ENCODE measurements around the gene CDH4. TPM values are rescaled to one million over a fixed set of nuclear protein-coding genes. Genes with fewer than 3 reads are reported as not detected.

Gene CDH4
- total RNA-seq, 6 donors from 2014 or later: 0.20 to 1.0 (median 0.40) TPM; not detected in 1

DNA sequence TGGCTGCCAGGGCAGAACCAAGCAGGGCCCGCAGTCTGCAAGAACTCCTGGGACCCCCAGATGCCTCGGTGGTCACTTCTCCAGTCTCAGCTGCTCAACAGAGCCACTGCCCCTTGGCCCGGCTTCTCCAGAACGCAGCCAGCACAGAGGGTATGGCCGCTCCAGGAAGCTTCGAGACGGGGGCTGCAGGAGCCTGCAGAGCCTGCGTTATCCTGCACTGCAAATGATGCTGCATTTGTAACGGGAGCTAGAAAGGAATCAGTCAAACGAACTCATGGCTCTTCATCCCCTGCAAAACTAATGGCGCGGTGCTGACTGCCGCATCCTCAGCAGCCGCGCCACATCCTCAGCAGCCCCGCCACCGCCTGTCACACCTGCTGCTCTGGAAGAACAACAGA is 558.7 kb downstream of the CDH4 start:
- Histone ChIP-seq H3K9me3 (no peaks in the 10 kb centered on the region), H3K27me3 (no peaks in the 10 kb centered on the region), H3K4me3 (no peak overlapping the region), H3K4me1 (peaks cover 0 to 5% (median 0%) of the 10 kb centered on the region in 4 donors), H3K27ac (no peak overlapping the region), H3K36me3 (no peaks in the 10 kb centered on the region)
- no peak for DNase-seq
- 77 to 78% methylated on average over 12 to 17 of the region's 17 CpGs for WGBS, 2 donors
- no peak for ATAC-seq (ENCODE audit: low FRiP score in 2 of 2)
- TF ChIP-seq POLR2AphosphoS5 (IDR thresholded peaks at IDR 0.05): no peak
- TF ChIP-seq EP300 (IDR thresholded peaks at IDR 0.05): no peak
- TF ChIP-seq, protein P1, sequence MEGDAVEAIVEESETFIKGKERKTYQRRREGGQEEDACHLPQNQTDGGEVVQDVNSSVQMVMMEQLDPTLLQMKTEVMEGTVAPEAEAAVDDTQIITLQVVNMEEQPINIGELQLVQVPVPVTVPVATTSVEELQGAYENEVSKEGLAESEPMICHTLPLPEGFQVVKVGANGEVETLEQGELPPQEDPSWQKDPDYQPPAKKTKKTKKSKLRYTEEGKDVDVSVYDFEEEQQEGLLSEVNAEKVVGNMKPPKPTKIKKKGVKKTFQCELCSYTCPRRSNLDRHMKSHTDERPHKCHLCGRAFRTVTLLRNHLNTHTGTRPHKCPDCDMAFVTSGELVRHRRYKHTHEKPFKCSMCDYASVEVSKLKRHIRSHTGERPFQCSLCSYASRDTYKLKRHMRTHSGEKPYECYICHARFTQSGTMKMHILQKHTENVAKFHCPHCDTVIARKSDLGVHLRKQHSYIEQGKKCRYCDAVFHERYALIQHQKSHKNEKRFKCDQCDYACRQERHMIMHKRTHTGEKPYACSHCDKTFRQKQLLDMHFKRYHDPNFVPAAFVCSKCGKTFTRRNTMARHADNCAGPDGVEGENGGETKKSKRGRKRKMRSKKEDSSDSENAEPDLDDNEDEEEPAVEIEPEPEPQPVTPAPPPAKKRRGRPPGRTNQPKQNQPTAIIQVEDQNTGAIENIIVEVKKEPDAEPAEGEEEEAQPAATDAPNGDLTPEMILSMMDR (IDR thresholded peaks at IDR 0.05): no peak
- no peak for TF ChIP-seq POLR2A (IDR thresholded peaks at IDR 0.05)

DNA sequence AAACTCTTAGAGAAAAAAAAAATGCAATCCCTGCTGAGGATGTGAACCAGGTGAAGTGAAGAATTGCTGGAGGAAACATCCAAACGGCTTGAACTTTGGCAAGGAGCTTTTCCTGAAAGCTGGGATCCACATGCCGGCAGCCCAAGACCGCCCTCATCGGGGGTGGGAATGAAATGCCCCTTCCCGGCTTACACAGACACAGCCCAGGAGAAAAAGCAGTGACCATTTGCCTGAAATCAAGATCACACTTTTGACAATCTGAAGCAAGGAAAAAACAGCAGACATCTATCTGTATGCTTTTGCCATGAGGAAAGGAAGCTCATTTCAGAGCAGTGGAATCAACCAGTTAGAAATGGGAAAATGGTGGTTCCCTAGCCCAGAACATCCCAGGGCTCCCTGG is 559.1 kb downstream of the CDH4 start:
- WGBS, 2 donors: 46 to 59% methylated on average over 5 of the region's 5 CpGs
- no peak overlapping the region for H3K4me3 ChIP-seq

DNA sequence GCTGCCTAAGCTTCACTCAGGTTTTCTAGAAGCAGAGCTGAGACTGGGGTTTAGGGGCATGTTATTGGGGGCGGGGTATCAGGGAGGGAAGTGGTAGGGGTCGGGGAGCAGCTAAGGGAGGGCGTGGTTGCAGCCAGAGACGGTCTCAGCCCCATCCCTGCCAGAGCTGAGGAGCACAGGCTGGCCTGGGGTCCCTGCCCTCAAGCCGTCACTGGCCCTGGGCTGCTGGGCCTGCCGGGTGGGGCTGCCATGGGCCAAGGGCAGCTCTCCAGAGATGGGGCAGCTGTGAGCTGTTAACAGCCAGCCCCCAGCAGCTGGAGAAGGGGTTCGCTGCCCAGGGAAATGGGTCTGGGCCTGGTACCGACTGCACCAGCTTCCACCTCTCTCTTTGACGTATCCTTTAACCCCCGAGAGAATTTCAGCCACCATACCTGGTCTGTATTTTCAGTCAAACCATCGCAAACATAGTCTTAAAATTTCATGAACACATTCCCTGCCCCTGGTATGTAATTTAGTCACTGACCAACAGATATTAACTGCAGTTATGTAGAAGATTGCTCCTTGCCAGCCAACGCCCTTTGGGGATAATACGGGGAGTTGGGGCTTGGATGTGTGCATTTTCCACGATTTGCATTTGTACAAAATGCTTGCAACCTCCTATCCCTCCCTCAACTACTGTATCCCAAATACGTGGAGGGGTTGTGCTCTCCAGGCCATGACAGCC is 560.2 kb downstream of the CDH4 start:
- no peak for TF ChIP-seq POLR2A (IDR thresholded peaks at IDR 0.05)
- DNase-seq: no peak
- no peaks in the 10 kb centered on the region for H3K27me3 ChIP-seq
- H3K27ac ChIP-seq: no peak overlapping the region
- 70 to 71% methylated on average over 9 to 15 of the region's 15 CpGs for WGBS, 2 donors
- no peaks in the 10 kb centered on the region for H3K9me3 ChIP-seq
- H3K36me3 ChIP-seq: no peaks in the 10 kb centered on the region
- peaks cover 0 to 5% (median 0%) of the 10 kb centered on the region in 4 donors for H3K4me1 ChIP-seq
- no peak overlapping the region for H3K4me3 ChIP-seq
- no peak for ATAC-seq (ENCODE audit: low FRiP score in 2 of 2)

More for the DNA sequence above, 559.1 kb downstream of the CDH4 start:
- TF ChIP-seq POLR2AphosphoS5 (IDR thresholded peaks at IDR 0.05) (no peak), EP300 (IDR thresholded peaks at IDR 0.05) (no peak), POLR2A (IDR thresholded peaks at IDR 0.05) (no peak)
- TF ChIP-seq, protein P1 (IDR thresholded peaks at IDR 0.05): no peak
- H3K36me3 ChIP-seq: no peaks in the 10 kb centered on the region
- no peaks in the 10 kb centered on the region for H3K27me3 ChIP-seq
- H3K9me3 ChIP-seq: no peaks in the 10 kb centered on the region
- peaks cover 0 to 5% (median 0%) of the 10 kb centered on the region in 4 donors for H3K4me1 ChIP-seq
- no peak overlapping the region for H3K27ac ChIP-seq
- DNase-seq (no peak), ATAC-seq (ENCODE audit: low FRiP score in 2 of 2) (no peak)

DNA sequence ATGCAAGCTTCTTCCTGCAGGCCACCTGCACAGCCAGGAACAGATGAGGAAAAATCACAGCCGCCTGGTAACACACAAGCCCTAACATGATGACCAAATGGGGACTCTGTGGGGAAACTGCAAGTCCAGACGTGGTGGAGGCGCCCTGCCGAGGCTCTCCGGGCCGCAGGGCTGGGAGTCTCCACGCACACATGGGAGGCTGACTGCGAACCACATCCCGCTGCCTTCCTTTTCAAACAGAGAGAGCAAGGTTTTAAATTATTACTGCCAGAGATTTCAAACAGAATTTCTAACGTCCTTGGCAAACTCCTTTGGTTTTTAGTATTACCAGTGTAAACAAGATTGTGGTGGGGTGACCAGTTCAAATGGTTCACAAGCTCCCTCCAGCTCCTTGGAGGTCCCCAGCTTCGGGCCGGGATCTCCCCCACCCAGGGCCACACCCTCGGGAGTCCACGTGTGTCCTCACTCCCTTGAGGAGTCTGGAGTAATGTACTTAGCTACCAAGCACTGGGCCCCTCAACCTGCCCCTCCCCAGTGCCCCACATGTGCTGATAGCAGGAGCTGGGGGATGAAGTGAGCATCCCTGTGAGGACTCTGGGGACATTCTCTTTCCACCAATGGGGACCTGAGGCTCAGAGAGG is 560.9 kb downstream of the CDH4 start:
- TF ChIP-seq, protein P1 (IDR thresholded peaks at IDR 0.05): no peak
- TF ChIP-seq POLR2AphosphoS5 (IDR thresholded peaks at IDR 0.05) (no peak), EP300 (IDR thresholded peaks at IDR 0.05) (no peak), POLR2A (IDR thresholded peaks at IDR 0.05) (no peak)
- Histone ChIP-seq H3K4me3 (no peak overlapping the region), H3K36me3 (no peaks in the 10 kb centered on the region), H3K27ac (no peak overlapping the region), H3K9me3 (no peaks in the 10 kb centered on the region), H3K4me1 (peaks cover 0 to 5% (median 0%) of the 10 kb centered on the region in 4 donors), H3K27me3 (no peaks in the 10 kb centered on the region)
- ATAC-seq (ENCODE audit: low FRiP score in 2 of 2) (no peak), DNase-seq (no peak)
- 61 to 84% methylated on average over 6 to 14 of the region's 14 CpGs for WGBS, 2 donors

DNA sequence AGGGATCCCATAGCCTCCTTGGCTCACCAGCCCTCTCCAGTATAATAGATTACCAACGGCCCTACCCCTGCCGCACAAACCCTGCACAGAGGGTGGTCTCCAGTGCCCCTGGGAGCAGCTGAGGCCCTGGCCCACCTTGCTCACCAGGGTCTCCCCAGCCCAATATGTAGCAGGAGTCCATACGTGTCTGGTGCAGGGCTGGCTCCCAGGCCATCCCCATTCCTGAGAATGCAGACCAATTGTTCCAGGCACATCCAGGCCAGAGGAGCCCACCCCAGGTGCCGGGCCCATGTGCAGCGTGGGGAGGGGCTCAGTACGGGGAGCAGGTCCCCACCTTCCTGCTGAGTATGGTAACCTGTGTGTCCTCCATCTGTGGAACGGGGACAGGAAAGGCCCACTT is 561.7 kb downstream of the CDH4 start:
- DNase-seq (no peak), ATAC-seq (ENCODE audit: low FRiP score in 2 of 2) (peak in 1 of 2 donors; percentile 23)
- 69 to 76% methylated on average over 5 to 7 of the region's 7 CpGs for WGBS, 2 donors
- no peak overlapping the region for H3K27ac ChIP-seq
- H3K27me3 ChIP-seq: no peaks in the 10 kb centered on the region
- H3K4me3 ChIP-seq: no peak overlapping the region
- H3K9me3 ChIP-seq: no peaks in the 10 kb centered on the region
- H3K36me3 ChIP-seq: no peaks in the 10 kb centered on the region
- TF ChIP-seq EP300 (IDR thresholded peaks at IDR 0.05) (no peak), POLR2AphosphoS5 (IDR thresholded peaks at IDR 0.05) (no peak), POLR2A (IDR thresholded peaks at IDR 0.05) (no peak)
- TF ChIP-seq, protein P1 (IDR thresholded peaks at IDR 0.05): no peak
- H3K4me1 ChIP-seq: no peaks in the 10 kb centered on the region

All from upper lobe of left lung (tissue), 6 donors.